Measurements from ENCODE around the gene CSNK2A3.

- TF ChIP-seq ZNF276 (CRISPR knock-in tag; IDR thresholded peaks at IDR 0.05; ENCODE audit: low read depth) (no peak), SP1 (IDR thresholded peaks at IDR 0.05) (no peak), SP1 (CRISPR knock-in tag; IDR thresholded peaks at IDR 0.05) (no peak), E2F5 (CRISPR knock-in tag; conservative IDR thresholded peaks at IDR 0.05) (no peak), ZNF274 (CRISPR knock-in tag; IDR thresholded peaks at IDR 0.05) (no peak), POLR2A (IDR thresholded peaks at IDR 0.05; ENCODE audit: insufficient read depth in 1 of 2, low read depth in 2 of 2, low read length in 2 of 2) (no peak), TAF1 (CRISPR knock-in tag; IDR thresholded peaks at IDR 0.05) (no peak), SIN3A (IDR thresholded peaks at IDR 0.05; ENCODE audit: borderline replicate concordance, low read depth, low read length) (no peak), HDAC1 (CRISPR knock-in tag; IDR thresholded peaks at IDR 0.05) (no peak), KLF13 (CRISPR knock-in tag; IDR thresholded peaks at IDR 0.05) (no peak), NFYC (CRISPR knock-in tag; IDR thresholded peaks at IDR 0.05) (no peak), HNRNPL (IDR thresholded peaks at IDR 0.05; ENCODE audit: low read depth, low read length) (no peak), SMAD1 (CRISPR knock-in tag; IDR thresholded peaks at IDR 0.05; ENCODE audit: borderline replicate concordance, low read depth) (no peak)
- TF ChIP-seq, protein P1, sequence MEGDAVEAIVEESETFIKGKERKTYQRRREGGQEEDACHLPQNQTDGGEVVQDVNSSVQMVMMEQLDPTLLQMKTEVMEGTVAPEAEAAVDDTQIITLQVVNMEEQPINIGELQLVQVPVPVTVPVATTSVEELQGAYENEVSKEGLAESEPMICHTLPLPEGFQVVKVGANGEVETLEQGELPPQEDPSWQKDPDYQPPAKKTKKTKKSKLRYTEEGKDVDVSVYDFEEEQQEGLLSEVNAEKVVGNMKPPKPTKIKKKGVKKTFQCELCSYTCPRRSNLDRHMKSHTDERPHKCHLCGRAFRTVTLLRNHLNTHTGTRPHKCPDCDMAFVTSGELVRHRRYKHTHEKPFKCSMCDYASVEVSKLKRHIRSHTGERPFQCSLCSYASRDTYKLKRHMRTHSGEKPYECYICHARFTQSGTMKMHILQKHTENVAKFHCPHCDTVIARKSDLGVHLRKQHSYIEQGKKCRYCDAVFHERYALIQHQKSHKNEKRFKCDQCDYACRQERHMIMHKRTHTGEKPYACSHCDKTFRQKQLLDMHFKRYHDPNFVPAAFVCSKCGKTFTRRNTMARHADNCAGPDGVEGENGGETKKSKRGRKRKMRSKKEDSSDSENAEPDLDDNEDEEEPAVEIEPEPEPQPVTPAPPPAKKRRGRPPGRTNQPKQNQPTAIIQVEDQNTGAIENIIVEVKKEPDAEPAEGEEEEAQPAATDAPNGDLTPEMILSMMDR (CRISPR knock-in tag; IDR thresholded peaks at IDR 0.05): no peak
- TF ChIP-seq, protein P2, sequence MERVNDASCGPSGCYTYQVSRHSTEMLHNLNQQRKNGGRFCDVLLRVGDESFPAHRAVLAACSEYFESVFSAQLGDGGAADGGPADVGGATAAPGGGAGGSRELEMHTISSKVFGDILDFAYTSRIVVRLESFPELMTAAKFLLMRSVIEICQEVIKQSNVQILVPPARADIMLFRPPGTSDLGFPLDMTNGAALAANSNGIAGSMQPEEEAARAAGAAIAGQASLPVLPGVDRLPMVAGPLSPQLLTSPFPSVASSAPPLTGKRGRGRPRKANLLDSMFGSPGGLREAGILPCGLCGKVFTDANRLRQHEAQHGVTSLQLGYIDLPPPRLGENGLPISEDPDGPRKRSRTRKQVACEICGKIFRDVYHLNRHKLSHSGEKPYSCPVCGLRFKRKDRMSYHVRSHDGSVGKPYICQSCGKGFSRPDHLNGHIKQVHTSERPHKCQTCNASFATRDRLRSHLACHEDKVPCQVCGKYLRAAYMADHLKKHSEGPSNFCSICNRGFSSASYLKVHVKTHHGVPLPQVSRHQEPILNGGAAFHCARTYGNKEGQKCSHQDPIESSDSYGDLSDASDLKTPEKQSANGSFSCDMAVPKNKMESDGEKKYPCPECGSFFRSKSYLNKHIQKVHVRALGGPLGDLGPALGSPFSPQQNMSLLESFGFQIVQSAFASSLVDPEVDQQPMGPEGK (CRISPR knock-in tag; IDR thresholded peaks at IDR 0.05): no peak
These were observed 20.8 kb downstream of the CSNK2A3 start for GRCh38 chr11:11332141-11332710.

Measured in HepG2 (cell line).